Tibial artery (tissue), 4 donors: Measurements from ENCODE around the gene RING1.

ENCODE experiments used
- DNase-seq, 2 donors: peaks; one replicate each; pipeline ENCODE4 v3.0.0-alpha.2; 2019
- H3K27ac ChIP-seq, 2 donors: fragments of 200-600 bp; sonication (generic) in 1 of 2; 1 replicate in 1 of 2; 2 replicates in 1 of 2; pipeline ENCODE4 v1.5.1; 2018 to 2019; ENCODE audit warnings: mild to moderate bottlenecking in 1 of 2
- H3K27me3 ChIP-seq, 2 donors: fragments of 200-600 bp; sonication (generic) in 1 of 2; one replicate each; pipeline versions ENCODE4 v1.5.1 to v1.6.0; 2016 to 2019
- H3K36me3 ChIP-seq, 3 donors: fragments of 200-600 bp; sonication (generic) in 2 of 3; one replicate each; pipeline ENCODE4 v1.5.1; 2016 to 2019; ENCODE audit warnings: mild to moderate bottlenecking in 2 of 3
- H3K4me1 ChIP-seq, 4 donors: fragments of 200-600 bp; sonication (generic) in 2 of 4; 1 replicate in 3 of 4; 2 replicates in 1 of 4; pipeline ENCODE4 v1.5.1; 2016 to 2019
- H3K4me3 ChIP-seq, 2 donors: fragments of 200-600 bp; sonication (generic) in 1 of 2; 1 replicate in 1 of 2; 2 replicates in 1 of 2; pipeline ENCODE4 v1.5.1; 2018 to 2019; ENCODE audit warnings: mild to moderate bottlenecking in 2 of 2
- H3K9me3 ChIP-seq, 3 donors: fragments of 200-600 bp; sonication (generic) in 1 of 3; one replicate each; pipeline ENCODE4 v1.5.1; 2016 to 2019
- intact Hi-C: fragments of 100-400 bp; cut with DNase I; formaldehyde crosslinking; loops from one replicate; pipeline ENCODE4 v1.15.0; 2023; ENCODE audit warnings: low total_unique reads
- TF ChIP-seq, protein P1 (sequence below), 2 experiments: fragments of 200-600 bp in 1 of 2; fragments of 450-650 bp in 1 of 2; IDR thresholded peaks; one replicate each; pipeline ENCODE4 v1.5.1; 2017 to 2019; ENCODE audit warnings: antibody characterized with exemption in 2 of 2, mild to moderate bottlenecking in 1 of 2, moderate library complexity in 1 of 2

RING1 gene

DNA sequence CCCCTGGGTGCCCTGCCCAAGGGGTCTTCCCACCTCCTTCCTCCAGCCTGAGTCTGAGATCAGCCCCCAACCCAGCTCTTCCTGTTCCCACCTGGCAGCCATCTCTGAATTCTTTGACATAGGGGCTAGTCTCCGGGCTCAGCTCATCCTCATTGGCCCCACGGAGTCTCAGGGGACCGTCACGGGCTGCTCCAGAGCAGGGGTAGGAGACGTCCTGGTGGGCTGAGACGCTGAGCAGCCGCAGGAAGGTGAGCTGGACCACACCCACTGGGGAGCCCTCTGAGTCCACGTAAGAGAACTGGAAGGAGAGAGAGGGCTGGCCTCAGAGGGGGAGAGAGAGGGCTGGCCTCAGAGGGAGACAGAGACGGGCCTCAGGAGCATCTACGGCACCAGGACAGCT lies 44.1 kb upstream of the RING1 start:
- Histone ChIP-seq H3K4me3 (no peak overlapping the region), H3K36me3 (no peaks in the 10 kb centered on the region), H3K4me1 (peaks cover 0 to 20% (median 14%) of the 10 kb centered on the region in 4 donors), H3K9me3 (no peaks in the 10 kb centered on the region), H3K27me3 (no peaks in the 10 kb centered on the region), H3K27ac (no peak overlapping the region)
- no peak for DNase-seq
- intact Hi-C loops = loop anchor here (5.0 kb wide), 2 partner anchors 33 to 83 kb away; no protein-coding TSS in a partner anchor
- TF ChIP-seq, protein P1, sequence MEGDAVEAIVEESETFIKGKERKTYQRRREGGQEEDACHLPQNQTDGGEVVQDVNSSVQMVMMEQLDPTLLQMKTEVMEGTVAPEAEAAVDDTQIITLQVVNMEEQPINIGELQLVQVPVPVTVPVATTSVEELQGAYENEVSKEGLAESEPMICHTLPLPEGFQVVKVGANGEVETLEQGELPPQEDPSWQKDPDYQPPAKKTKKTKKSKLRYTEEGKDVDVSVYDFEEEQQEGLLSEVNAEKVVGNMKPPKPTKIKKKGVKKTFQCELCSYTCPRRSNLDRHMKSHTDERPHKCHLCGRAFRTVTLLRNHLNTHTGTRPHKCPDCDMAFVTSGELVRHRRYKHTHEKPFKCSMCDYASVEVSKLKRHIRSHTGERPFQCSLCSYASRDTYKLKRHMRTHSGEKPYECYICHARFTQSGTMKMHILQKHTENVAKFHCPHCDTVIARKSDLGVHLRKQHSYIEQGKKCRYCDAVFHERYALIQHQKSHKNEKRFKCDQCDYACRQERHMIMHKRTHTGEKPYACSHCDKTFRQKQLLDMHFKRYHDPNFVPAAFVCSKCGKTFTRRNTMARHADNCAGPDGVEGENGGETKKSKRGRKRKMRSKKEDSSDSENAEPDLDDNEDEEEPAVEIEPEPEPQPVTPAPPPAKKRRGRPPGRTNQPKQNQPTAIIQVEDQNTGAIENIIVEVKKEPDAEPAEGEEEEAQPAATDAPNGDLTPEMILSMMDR (IDR thresholded peaks at IDR 0.05) = no peak

DNA sequence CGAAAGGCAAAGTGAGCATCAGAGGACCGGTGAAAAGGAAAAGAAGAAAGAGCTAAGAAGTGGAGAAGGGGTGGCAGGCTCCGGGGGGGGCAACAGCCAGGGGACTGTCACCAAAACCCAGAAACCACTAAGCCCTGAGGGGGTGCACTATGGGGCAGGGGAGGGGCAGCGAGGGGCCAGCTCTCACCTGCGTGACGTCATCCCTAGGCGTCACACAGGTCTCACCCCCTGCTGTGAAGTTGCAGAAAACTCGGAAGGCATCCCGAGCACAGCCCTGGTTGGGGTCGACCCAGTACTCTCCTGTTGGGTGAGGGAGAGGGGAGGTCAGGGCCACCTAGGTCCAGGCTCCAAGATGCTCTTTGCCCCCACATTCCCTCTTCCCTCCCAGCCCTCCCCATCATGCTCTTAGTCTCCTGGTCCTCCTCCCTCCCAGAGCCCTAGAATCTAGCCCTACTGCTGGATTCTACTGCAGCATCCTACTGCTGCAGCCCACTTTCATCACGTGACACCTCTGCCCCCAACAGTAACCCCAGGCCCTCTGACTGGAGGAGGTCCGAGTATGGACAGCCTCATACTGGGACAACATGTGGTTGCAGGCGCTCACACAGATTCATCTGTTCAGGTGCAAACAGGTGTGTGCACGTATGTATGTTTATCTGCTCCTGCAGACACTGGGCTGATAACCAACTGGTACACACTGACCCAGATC lies 43.5 kb upstream of the RING1 start:
- no peak for DNase-seq
- no peaks in the 10 kb centered on the region for H3K9me3 ChIP-seq
- intact Hi-C loops = loop anchor here (5.0 kb wide), 2 partner anchors 32 to 82 kb away; no protein-coding TSS in a partner anchor

DNA sequence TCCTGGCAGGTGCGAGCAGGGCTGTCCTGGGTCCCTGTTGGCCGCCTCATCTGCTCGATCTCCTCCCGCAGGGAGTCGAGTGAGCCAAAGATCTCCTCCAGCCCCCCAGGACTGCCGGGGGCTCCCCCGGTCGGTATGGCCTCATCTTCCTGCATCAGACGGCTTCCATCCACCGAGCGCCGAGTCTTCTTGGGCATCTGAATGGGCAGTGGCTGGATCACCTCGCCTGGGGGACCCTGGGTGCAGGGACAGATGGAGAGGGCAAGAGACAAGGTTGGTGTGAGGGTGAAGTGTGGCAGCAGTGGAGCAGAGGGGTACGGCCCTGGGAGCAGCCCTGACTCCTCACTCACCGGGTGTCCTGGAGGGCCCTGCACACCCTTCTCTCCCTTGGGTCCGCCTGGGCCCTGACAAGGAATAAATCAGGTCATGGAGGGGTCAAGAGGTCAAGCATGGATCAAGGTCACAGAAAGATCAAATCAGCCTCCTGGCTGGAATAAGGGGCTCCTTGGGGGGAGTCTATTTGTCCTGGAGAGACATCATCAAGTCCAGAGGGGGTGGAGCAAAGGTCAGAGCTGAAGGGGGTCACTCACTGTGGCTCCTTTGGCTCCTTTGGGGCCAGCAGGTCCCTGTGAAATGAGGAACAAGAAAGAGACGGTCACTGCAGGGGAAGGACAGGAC lies 42.6 kb upstream of the RING1 start:
- no peak for DNase-seq
- intact Hi-C loops = no loop called here
- no peaks in the 10 kb centered on the region for H3K27me3 ChIP-seq
- no peaks in the 10 kb centered on the region for H3K36me3 ChIP-seq
- H3K27ac ChIP-seq = no peak overlapping the region
- TF ChIP-seq, protein P1 (IDR thresholded peaks at IDR 0.05) = no peak
- no peaks in the 10 kb centered on the region for H3K9me3 ChIP-seq
- peaks cover 0 to 15% (median 13%) of the 10 kb centered on the region in 4 donors for H3K4me1 ChIP-seq
- no peak overlapping the region for H3K4me3 ChIP-seq

More for the DNA sequence above, 43.5 kb upstream of the RING1 start:
- Histone ChIP-seq H3K36me3 (no peaks in the 10 kb centered on the region), H3K4me1 (peaks cover 0 to 20% (median 14%) of the 10 kb centered on the region in 4 donors), H3K27me3 (no peaks in the 10 kb centered on the region), H3K27ac (no peak overlapping the region), H3K4me3 (no peak overlapping the region)
- TF ChIP-seq, protein P1 (IDR thresholded peaks at IDR 0.05) = no peak

DNA sequence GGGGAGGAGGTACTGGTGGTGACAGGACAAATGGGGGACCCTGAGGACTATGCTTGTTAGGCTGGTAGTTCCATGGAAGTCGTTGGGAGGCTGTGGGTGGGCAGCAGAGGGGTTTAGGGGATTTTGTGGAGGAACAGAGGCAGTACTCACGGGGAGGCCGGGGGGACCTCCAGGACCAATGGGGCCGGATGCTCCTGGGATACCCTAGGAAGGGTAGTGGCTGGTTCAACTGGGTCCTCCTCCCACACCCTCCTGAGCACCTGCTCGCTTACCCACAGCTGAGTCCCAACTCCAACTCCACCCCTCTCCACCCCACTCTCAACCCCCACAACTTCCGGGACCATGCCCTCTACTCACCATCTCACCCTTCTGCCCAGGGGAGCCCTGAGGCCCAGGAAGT lies 41.9 kb upstream of the RING1 start:
- Histone ChIP-seq H3K27ac (no peak overlapping the region), H3K36me3 (no peaks in the 10 kb centered on the region), H3K4me3 (no peak overlapping the region), H3K9me3 (no peaks in the 10 kb centered on the region), H3K27me3 (no peaks in the 10 kb centered on the region), H3K4me1 (peaks cover 0 to 9% (median 7%) of the 10 kb centered on the region in 4 donors)
- TF ChIP-seq, protein P1 (IDR thresholded peaks at IDR 0.05) = no peak
- DNase-seq = no peak
- intact Hi-C loops = no loop called here

DNA sequence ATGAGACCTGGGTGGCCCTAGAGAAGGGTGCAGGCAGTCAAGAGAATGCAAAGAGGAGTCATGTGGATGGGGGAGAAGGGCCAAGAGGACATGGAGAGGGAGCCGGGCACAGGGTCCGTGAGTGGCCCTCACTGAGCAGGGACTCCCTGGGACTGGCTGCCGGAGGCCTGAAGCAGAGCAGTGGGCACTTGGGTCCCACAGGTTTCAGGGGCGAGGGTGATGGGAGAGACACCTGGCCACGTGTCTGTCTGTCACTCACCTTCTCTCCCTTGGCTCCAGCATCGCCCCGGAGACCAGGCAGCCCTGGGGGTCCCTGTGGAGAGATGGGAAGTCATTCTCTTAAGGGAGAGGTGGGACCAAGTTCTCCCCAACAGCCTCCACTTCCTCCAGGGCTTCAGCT lies 41.5 kb upstream of the RING1 start:
- intact Hi-C loops = no loop called here
- Histone ChIP-seq H3K9me3 (no peaks in the 10 kb centered on the region), H3K4me1 (peaks cover 0 to 4% (median 3%) of the 10 kb centered on the region in 4 donors), H3K27me3 (no peaks in the 10 kb centered on the region), H3K27ac (no peak overlapping the region), H3K36me3 (no peaks in the 10 kb centered on the region), H3K4me3 (no peak overlapping the region)
- DNase-seq = no peak
- TF ChIP-seq, protein P1 (IDR thresholded peaks at IDR 0.05) = no peak
